HepG2 (cell line): ENCODE results near the gene TUFM. TPM values are rescaled to one million over a fixed set of nuclear protein-coding genes. Genes with fewer than 3 reads are reported as not detected.

Experiments used
- ARID4A ChIP-seq: sonication (generic); formaldehyde crosslinking; IDR thresholded peaks from 2 replicates; pipeline ENCODE4 v1.5.0; 2020; ENCODE audit warnings: mild to moderate bottlenecking, missing genetic modification reagents, borderline replicate concordance
- HNRNPH1 ChIP-seq: fragments of 200-400 bp; formaldehyde crosslinking; optimal IDR thresholded peaks from 2 replicates; pipeline ENCODE3; 2017; ENCODE audit warnings: mild to moderate bottlenecking, low read depth, low read length
- MIER2 ChIP-seq: IDR thresholded peaks from 2 replicates; pipeline ENCODE4 v1.6.1; 2016; ENCODE audit warnings: missing biosample characterization, missing genetic modification reagents
- MIXL1 ChIP-seq: IDR thresholded peaks from 2 replicates; pipeline ENCODE4 v1.6.1; 2016
- PHB2 ChIP-seq: fragments of 450-650 bp; IDR thresholded peaks from 2 replicates; pipeline ENCODE4 v1.6.1; 2018; ENCODE audit not compliant: partially characterized antibody
- RBAK ChIP-seq: sonication (generic); formaldehyde crosslinking; IDR thresholded peaks from 2 replicates; pipeline ENCODE4 v1.5.1; 2020; ENCODE audit warnings: mild to moderate bottlenecking, missing genetic modification reagents
- SMYD3 ChIP-seq: sonication (generic); formaldehyde crosslinking; IDR thresholded peaks from 2 replicates; pipeline ENCODE4 v1.8.1; 2023; ENCODE audit warnings: mild to moderate bottlenecking, missing genetic modification reagents
- SNAI1 ChIP-seq: sonication (generic); formaldehyde crosslinking; IDR thresholded peaks from 2 replicates; pipeline ENCODE4 v1.5.0; 2020; ENCODE audit warnings: mild to moderate bottlenecking, missing genetic modification reagents, borderline replicate concordance
- SP1 ChIP-seq, 2 experiments: fragments of 450-650 bp in 1 of 2; sonication (generic) in 1 of 2; formaldehyde crosslinking in 1 of 2; IDR thresholded peaks; 2 replicates each; pipeline versions ENCODE4 v1.4.0 to v1.6.1; 2016 to 2020; ENCODE audit warnings: missing genetic modification reagents in 1 of 2
- TBL1XR1 ChIP-seq: fragments of 150-350 bp; IDR thresholded peaks from 2 replicates; pipeline ENCODE4 v1.6.1; 2014; ENCODE audit warnings: borderline replicate concordance, low read length; ENCODE audit not compliant: partially characterized antibody
- TEF ChIP-seq: sonication (generic); formaldehyde crosslinking; IDR thresholded peaks from 2 replicates; pipeline ENCODE4 v1.5.0; 2020; ENCODE audit warnings: missing genetic modification reagents
- ZBTB46 ChIP-seq: sonication (generic); formaldehyde crosslinking; IDR thresholded peaks from 2 replicates; pipeline ENCODE4 v1.4.0; 2020; ENCODE audit warnings: mild to moderate bottlenecking, missing genetic modification reagents, borderline replicate concordance
- ZNF263 ChIP-seq: sonication (generic); formaldehyde crosslinking; IDR thresholded peaks from 2 replicates; pipeline ENCODE4 v1.4.0; 2020; ENCODE audit warnings: missing genetic modification reagents
- ZNF737 ChIP-seq: sonication (generic); formaldehyde crosslinking; IDR thresholded peaks from 2 replicates; pipeline ENCODE4 v1.5.0; 2020; ENCODE audit warnings: missing genetic modification reagents, mild to moderate bottlenecking, borderline replicate concordance
- polyA plus RNA-seq, 8 experiments: library from polyadenylated mRNA; depleted of rRNA in 3 of 8; stranded (reverse) in 7 of 8; unstranded in 1 of 8; fragments of >200 nt; fragmentation: Illumina TruSeq in 4 of 8; extraction: Trizol in 4 of 8; gene quantifications; 2 replicates each; pipeline versions ENCODE4 v1.2.1 to v1.2.3, GENCODE V29; 2011 to 2016; ENCODE audit warnings: low read depth in 4 of 8, missing spikeins in 1 of 8, mixed read lengths in 1 of 8; ENCODE audit not compliant: insufficient read depth in 1 of 8
- total RNA-seq, 5 experiments: library from RNA; depleted of rRNA; stranded (reverse); fragments of >200 nt; fragmentation: Illumina TruSeq; extraction: Trizol; gene quantifications; 2 replicates each; pipeline ENCODE4 v1.2.3, GENCODE V29; 2016; ENCODE audit warnings: low read depth in 1 of 5
- TF ChIP-seq, protein P1 (sequence below): sonication (generic); formaldehyde crosslinking; IDR thresholded peaks from 2 replicates; pipeline ENCODE4 v1.5.0; 2020; ENCODE audit warnings: missing genetic modification reagents, mild to moderate bottlenecking, borderline replicate concordance

The TUFM gene
- total and polyA plus RNA-seq, 2 of the 13 experiments (the other 11 are each of a cell fraction or from before 2014, with no cell fraction given) = 206 to 298 TPM

DNA sequence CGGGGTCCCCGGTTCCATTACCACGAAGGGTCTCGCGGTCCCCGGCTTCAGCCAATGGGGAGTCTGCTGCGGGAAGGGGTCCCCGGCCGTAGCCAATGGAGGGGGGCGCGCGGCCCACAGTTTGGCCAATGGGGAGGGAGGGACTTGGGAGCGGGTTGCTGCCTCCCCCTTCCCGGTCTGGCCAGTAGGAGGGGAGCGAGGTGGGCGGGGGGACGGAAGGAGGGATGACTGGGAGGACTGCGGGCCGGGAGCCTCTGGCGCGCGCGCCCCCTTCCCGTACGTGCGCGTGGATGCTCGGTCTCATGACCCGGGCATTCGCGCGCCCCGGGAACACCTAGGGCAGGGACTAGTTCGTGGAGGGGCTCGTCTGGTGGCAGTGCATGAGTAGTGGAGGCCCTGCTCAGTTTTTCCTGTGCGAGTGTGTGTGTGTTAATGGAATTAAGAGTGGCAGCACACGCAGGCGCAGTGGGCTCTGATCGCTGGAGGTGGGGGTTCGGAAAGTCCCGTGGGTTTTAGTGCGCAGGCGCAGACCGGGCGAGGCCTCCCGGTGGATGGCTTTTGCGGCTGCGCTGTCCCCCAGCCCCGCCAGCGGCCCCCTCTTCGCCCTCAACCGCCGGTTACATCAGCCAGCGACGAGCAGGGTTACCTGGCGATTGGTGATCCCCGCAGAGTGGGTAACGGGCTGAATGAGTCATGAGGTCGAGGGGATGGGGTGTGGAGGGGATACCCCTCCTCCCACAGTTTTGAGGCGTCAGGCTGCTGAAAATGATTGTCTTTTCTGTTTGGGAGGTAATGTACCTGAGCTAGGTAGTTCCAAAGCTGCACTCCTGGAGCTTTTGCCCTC, 22.1 kb downstream of the TUFM start (continued):
- TF ChIP-seq TEF (0 out of 2 replicates have a peak, but pooled peaks have one; percentile 39), RBAK (CRISPR knock-in tag) (0 out of 2 replicates have a peak, but pooled peaks have one; percentile 10), SMYD3 (CRISPR knock-in tag) (peak; percentile 78; the same call in 1 of the 2 replicates), ZNF737 (peak; percentile 25; the same call in 1 of the 2 replicates), HNRNPH1 (peak; percentile 72), SP1 (IDR thresholded peaks at IDR 0.05) (no peak), SP1 (CRISPR knock-in tag; IDR thresholded peaks at IDR 0.05) (peak; percentile 72), SNAI1 (CRISPR knock-in tag) (no peak), ZBTB46 (CRISPR knock-in tag) (peak; percentile 93; the same call in 1 of the 2 replicates), ZNF263 (CRISPR knock-in tag) (peak; percentile 99), TBL1XR1 (peak; percentile 54), MIER2 (CRISPR knock-in tag) (no peak; the same call in 1 of the 2 replicates), PHB2 (no peak), MIXL1 (CRISPR knock-in tag) (0 out of 2 replicates have a peak, but pooled peaks have one; percentile 11), ARID4A (CRISPR knock-in tag) (peak; percentile 80)
- TF ChIP-seq, protein P1, sequence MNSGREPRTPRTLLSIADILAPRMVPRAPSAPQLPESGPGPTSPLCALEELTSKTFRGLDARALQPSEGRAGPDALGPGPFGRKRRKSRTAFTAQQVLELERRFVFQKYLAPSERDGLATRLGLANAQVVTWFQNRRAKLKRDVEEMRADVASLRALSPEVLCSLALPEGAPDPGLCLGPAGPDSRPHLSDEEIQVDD = no peak
